ENCODE measurements around the gene AP4E1.

Gene AP4E1

DNA sequence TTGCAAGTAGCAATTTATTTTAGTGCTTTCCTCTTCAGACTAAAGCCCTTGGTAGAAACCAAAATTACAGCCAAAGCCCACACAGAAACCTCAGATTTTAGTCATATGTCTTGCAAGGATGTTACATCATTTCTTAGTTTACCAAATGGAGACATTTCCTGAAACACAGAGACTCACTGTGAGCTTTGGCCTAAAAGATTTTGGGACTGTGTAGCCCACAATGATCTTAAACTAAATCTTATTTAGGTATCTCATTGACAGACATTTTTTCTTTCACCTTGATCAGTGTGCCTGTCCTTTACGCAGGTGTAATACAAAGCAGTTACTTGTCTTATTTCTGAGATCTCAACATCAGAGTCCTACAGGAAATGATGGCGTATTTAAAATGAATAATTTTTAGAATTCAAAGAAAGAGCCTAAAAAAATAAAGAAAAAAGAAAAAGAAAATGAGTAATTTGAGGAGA, 27.8 kb upstream of the AP4E1 start:
- TF ChIP-seq, protein P1, sequence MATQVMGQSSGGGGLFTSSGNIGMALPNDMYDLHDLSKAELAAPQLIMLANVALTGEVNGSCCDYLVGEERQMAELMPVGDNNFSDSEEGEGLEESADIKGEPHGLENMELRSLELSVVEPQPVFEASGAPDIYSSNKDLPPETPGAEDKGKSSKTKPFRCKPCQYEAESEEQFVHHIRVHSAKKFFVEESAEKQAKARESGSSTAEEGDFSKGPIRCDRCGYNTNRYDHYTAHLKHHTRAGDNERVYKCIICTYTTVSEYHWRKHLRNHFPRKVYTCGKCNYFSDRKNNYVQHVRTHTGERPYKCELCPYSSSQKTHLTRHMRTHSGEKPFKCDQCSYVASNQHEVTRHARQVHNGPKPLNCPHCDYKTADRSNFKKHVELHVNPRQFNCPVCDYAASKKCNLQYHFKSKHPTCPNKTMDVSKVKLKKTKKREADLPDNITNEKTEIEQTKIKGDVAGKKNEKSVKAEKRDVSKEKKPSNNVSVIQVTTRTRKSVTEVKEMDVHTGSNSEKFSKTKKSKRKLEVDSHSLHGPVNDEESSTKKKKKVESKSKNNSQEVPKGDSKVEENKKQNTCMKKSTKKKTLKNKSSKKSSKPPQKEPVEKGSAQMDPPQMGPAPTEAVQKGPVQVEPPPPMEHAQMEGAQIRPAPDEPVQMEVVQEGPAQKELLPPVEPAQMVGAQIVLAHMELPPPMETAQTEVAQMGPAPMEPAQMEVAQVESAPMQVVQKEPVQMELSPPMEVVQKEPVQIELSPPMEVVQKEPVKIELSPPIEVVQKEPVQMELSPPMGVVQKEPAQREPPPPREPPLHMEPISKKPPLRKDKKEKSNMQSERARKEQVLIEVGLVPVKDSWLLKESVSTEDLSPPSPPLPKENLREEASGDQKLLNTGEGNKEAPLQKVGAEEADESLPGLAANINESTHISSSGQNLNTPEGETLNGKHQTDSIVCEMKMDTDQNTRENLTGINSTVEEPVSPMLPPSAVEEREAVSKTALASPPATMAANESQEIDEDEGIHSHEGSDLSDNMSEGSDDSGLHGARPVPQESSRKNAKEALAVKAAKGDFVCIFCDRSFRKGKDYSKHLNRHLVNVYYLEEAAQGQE (IDR thresholded peaks at IDR 0.05; ENCODE audit: insufficient read depth in 1 of 2, low read depth in 2 of 2, low read length in 2 of 2): no peak
- TF ChIP-seq SIN3A (IDR thresholded peaks at IDR 0.05; ENCODE audit: borderline replicate concordance, insufficient read depth, low read length) (no peak), POLR2AphosphoS5 (IDR thresholded peaks at IDR 0.05; ENCODE audit: low read depth, low read length) (no peak), FOXP2 (optimal IDR thresholded peaks at IDR 0.05; ENCODE audit: borderline replicate concordance, extremely low read depth, extremely low read length, insufficient read depth) (no peak), TAF1 (IDR thresholded peaks at IDR 0.05; ENCODE audit: borderline replicate concordance, insufficient read depth, low read length) (no peak)

DNA sequence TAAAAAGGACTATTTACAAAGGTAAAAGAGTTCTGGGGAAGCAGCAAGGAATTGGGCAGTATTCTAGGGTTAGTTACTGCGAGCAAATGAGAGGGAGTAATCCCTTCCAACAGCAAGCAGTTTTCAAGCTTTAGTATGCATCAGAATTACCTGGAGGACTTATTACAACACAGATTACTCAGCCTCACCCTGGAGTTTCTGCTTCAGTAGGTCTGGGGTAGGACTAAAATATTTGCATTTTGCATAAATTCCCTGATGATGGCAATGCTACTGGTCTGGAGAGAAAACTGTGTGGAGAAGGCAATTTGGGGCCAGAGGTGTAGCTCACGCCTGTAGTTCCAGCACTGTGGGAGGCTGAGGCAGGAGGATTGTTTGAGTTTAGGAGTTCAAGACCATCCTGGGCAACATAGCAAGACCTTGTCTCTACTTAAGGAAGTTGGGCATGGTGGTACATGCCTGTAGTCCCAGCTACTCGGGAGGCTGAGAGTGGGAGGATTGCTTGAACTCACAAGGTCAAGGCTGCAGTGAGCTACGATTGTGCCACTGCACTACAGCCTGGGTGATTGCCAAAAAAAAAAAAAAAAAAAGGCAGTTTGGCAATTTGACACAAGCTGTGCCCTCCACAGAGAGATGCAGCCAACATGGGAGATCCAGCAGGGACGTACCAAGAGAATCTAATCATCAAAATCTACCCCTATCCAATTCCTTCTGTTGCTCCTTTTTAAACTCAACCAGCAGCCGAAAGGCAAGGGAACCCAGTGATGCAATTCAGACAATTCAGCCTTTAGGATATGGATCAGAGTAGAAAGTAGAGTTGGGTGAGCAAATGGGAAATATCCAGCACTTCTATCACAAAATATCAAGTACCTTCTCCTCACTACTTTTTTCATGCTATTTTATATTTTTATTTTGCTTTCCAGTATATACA, 27.1 kb upstream of the AP4E1 start:
- no peak for TF ChIP-seq TAF1 (IDR thresholded peaks at IDR 0.05; ENCODE audit: borderline replicate concordance, insufficient read depth, low read length)
- TF ChIP-seq, protein P1 (IDR thresholded peaks at IDR 0.05; ENCODE audit: insufficient read depth in 1 of 2, low read depth in 2 of 2, low read length in 2 of 2): no peak
- no peak for TF ChIP-seq POLR2AphosphoS5 (IDR thresholded peaks at IDR 0.05; ENCODE audit: low read depth, low read length)
- TF ChIP-seq SIN3A (IDR thresholded peaks at IDR 0.05; ENCODE audit: borderline replicate concordance, insufficient read depth, low read length): no peak
- no peak for TF ChIP-seq FOXP2 (optimal IDR thresholded peaks at IDR 0.05; ENCODE audit: borderline replicate concordance, extremely low read depth, extremely low read length, insufficient read depth)

DNA sequence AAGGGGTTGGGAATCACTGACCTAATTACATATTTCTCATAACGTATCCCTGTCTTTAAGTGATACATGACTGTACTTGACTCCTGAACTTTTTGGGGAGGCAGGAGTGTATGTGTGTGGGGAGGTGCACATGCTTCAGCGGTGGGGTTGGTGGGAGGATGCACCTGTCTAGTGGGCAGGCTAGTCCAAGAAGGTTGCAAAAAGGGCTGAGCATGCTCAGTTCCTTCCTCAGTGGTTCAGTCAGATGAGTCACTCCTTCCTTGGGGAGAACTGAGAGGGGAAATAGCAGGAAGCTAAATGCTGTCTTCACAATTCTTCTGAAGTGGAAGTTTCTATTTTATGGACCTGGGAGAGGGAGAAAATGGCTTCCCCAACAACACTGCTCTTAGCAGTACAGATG, 24.6 kb upstream of the AP4E1 start:
- TF ChIP-seq SIN3A (IDR thresholded peaks at IDR 0.05; ENCODE audit: borderline replicate concordance, insufficient read depth, low read length): no peak

DNA sequence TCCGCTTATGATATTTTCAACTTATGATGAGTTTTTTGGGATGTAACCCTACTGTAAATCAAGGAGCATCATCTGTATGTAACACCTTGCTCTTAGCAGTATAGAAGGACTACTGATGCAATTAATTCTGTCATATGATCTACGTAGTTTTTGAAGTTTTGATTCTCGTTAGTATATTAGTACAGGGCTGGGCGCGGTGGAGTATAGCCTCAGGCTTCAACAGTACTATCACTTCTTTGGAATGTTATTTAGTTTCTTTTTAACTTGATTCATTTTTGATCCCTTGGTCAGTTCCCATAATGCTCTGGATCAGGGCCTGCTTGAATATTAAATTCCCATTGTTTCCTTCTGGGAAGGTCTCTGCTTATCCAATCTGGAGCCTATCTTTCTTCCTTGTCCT, 23.9 kb upstream of the AP4E1 start:
- TF ChIP-seq FOXP2 (optimal IDR thresholded peaks at IDR 0.05; ENCODE audit: borderline replicate concordance, extremely low read depth, extremely low read length, insufficient read depth) (no peak), TAF1 (IDR thresholded peaks at IDR 0.05; ENCODE audit: borderline replicate concordance, insufficient read depth, low read length) (no peak), POLR2AphosphoS5 (IDR thresholded peaks at IDR 0.05; ENCODE audit: low read depth, low read length) (no peak), SIN3A (IDR thresholded peaks at IDR 0.05; ENCODE audit: borderline replicate concordance, insufficient read depth, low read length) (no peak)
- TF ChIP-seq, protein P1 (IDR thresholded peaks at IDR 0.05; ENCODE audit: insufficient read depth in 1 of 2, low read depth in 2 of 2, low read length in 2 of 2): no peak

DNA sequence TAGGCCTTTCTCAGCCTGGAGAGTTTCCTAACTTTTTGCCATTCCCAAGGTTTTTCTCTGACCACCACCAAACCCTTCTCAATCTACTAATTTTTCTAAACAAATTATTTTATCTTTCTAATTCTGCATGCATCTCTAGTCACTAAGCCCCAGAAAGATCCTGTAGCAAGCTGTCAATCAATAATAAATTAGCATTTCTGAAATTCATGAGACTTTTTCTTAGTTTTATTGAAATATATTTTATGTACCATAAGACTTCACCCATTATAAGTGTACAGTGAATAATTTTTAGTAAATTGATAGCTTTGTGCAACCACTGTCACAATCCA, 22.4 kb upstream of the AP4E1 start:
- TF ChIP-seq TAF1 (IDR thresholded peaks at IDR 0.05; ENCODE audit: borderline replicate concordance, insufficient read depth, low read length) (no peak), POLR2AphosphoS5 (IDR thresholded peaks at IDR 0.05; ENCODE audit: low read depth, low read length) (no peak), SIN3A (IDR thresholded peaks at IDR 0.05; ENCODE audit: borderline replicate concordance, insufficient read depth, low read length) (no peak), FOXP2 (optimal IDR thresholded peaks at IDR 0.05; ENCODE audit: borderline replicate concordance, extremely low read depth, extremely low read length, insufficient read depth) (no peak)
- TF ChIP-seq, protein P1 (IDR thresholded peaks at IDR 0.05; ENCODE audit: insufficient read depth in 1 of 2, low read depth in 2 of 2, low read length in 2 of 2): no peak
